Hepatocyte (in vitro differentiated cells): Measurements from ENCODE around the gene C1orf52.

Experiments
- EZH2 ChIP-seq: fragments of 200-600 bp; sonication (generic); IDR thresholded peaks from 2 replicates; pipeline ENCODE4 v1.6.1; 2016; ENCODE audit warnings: antibody characterized with exemption, mild to moderate bottlenecking, borderline replicate concordance
- EZH2phosphoT487 ChIP-seq: fragments of 200-600 bp; sonication (generic); IDR thresholded peaks from one replicate; pipeline ENCODE4 v1.6.1; 2018; ENCODE audit warnings: antibody characterized with exemption, mild to moderate bottlenecking, low read depth, moderate library complexity; ENCODE audit not compliant: unreplicated experiment, severe bottlenecking
- TF ChIP-seq, protein P1 (sequence below): fragments of 200-600 bp; sonication (generic); IDR thresholded peaks from 2 replicates; pipeline ENCODE4 v1.5.1; 2016; ENCODE audit warnings: antibody characterized with exemption, mild to moderate bottlenecking; ENCODE audit not compliant: poor library complexity

- no peak for TF ChIP-seq EZH2phosphoT487
- TF ChIP-seq, protein P1, sequence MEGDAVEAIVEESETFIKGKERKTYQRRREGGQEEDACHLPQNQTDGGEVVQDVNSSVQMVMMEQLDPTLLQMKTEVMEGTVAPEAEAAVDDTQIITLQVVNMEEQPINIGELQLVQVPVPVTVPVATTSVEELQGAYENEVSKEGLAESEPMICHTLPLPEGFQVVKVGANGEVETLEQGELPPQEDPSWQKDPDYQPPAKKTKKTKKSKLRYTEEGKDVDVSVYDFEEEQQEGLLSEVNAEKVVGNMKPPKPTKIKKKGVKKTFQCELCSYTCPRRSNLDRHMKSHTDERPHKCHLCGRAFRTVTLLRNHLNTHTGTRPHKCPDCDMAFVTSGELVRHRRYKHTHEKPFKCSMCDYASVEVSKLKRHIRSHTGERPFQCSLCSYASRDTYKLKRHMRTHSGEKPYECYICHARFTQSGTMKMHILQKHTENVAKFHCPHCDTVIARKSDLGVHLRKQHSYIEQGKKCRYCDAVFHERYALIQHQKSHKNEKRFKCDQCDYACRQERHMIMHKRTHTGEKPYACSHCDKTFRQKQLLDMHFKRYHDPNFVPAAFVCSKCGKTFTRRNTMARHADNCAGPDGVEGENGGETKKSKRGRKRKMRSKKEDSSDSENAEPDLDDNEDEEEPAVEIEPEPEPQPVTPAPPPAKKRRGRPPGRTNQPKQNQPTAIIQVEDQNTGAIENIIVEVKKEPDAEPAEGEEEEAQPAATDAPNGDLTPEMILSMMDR, result no peak
- TF ChIP-seq EZH2, result no peak
Observed at GRCh38 chr1:85219853-85220610, 39.4 kb downstream of the C1orf52 start.
